Adipose tissue (tissue), 3 donors: Measurements from ENCODE around the gene NEXN. TPM values are rescaled to one million over a fixed set of nuclear protein-coding genes. Genes with fewer than 3 reads are reported as not detected.
A peak's percentile ranks its signal among the peaks of the same experiment; 100 is the strongest.
"Not testable (repeated sequence)": the region's sequence is repeated elsewhere in the genome, so short reads cannot be mapped to it uniquely, and the experiment has no call there.

ENCODE experiments used
- H3K27ac ChIP-seq: one replicate; pipeline ENCODE4 v1.5.1; 2013; ENCODE audit warnings: low read depth, low read length
- WGBS, 3 donors: extraction: QIAGEN DNeasy Blood & Tissue Kit; methylation state at CpG; one replicate each; pipeline ENCODE4 v1.1.7; 2013; 5-methylcytosine and 5-hydroxymethylcytosine counted together
- polyA plus RNA-seq, 3 donors: library from polyadenylated mRNA; stranded (reverse); fragments of 200-250 nt; gene quantifications; one replicate each; pipeline ENCODE4 v1.2.3, GENCODE V29; 2013
- donor health status: healthy with polysubstance abuse.
- donor health status: Bipolar disorder and iron deficiency.
- donor health status: healthy.

NEXN gene
- polyA plus RNA-seq, 3 donors, result 2.6 to 44.6 (median 11.3) TPM

DNA sequence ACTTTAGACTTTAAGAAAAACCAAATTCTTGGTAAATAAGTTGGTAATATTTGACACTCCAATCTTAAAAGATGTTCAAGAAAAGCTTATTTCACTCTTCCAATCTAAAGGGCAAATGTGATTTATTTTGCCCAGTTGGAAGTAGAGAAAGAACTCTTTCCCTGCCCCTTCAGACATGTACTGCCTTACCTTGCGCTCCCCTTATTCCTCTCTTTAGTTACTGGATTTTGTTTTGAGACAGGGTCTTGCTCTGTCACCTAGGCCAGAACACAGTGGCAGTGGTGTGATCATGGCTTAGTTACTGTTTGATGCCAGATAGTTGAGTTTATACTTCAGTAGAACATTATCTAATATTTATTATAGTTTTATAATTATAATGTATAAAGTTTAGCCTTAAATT is 62.9 kb downstream of the NEXN start:
- no peak overlapping the region for H3K27ac ChIP-seq
- WGBS, 3 donors, result 96 to 97% (median 96%) methylated on average over 1 of the region's 1 CpG

- no peak overlapping the region for H3K27ac ChIP-seq
- 96 to 97% (median 96%) methylated on average over 3 of the region's 3 CpGs for WGBS, 3 donors
Observed at GRCh38 chr1:77953907-77954306, 65.5 kb downstream of the NEXN start.

DNA sequence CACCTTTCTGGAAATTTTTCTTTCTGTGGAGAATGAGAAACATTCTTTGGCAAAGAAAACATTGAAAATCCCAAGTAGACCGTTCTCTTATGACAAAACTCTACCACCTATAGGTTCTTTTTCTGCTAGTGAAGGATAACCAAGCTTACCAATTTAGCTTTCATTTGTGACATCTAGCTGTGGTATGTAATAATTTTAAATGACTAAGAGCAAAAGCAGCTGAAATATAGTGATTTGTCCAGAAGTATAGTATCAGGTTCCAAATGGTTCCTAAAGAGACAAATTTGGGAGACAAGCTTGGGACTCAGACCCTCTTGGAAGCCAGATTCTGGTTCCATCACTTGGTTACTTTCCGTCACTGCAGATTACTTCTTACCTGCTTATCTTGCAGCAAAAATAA is 66.1 kb downstream of the NEXN start:
- WGBS, 3 donors, result 93 to 97% (median 96%) methylated on average over 2 of the region's 2 CpGs
- no peak overlapping the region for H3K27ac ChIP-seq

DNA sequence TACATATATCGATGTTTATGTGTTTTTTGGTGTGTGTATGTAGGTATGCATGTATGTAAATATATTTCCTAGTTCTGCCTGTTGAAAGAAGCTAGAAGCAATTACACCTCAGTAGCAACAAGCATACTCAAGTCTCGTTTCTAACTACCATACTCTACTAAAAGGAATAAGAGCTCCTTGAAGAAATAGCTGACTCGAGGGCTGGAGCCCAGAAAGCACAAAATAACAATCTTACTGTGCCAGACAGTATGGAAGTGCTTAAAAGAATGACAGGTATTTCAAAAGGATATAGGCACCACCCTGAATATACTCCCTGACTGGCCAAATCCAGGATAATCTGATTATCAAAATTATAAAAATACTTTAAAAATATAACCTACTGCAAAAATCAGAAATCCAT is 67.3 kb downstream of the NEXN start:
- no peak overlapping the region for H3K27ac ChIP-seq
- 88 to 92% (median 91%) methylated on average over 3 of the region's 3 CpGs for WGBS, 3 donors

DNA sequence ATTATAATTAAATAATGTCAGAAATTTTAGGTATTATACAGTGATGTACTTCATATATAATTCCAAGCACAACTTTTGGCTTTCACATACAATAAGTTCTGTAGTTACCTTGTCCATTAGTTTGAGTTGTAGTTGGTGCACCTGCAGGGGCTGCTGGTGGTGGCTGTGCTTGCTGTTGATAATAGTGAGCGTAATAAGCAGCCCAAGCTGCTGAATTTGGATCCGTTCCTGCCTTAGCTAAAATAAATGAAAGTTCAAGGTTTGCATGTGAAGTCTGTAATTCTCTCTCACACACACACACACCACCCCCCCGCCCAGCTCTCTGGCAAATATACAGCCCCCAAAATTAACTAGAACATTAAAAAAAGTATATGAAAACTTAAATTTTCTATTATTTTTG is 68.0 kb downstream of the NEXN start:
- WGBS, 3 donors, result 43 to 95% (median 93%) methylated on average over 3 of the region's 3 CpGs
- no peak overlapping the region for H3K27ac ChIP-seq

- no peak overlapping the region for H3K27ac ChIP-seq
Observed at GRCh38 chr1:77958391-77958790, 70.0 kb downstream of the NEXN start.

DNA sequence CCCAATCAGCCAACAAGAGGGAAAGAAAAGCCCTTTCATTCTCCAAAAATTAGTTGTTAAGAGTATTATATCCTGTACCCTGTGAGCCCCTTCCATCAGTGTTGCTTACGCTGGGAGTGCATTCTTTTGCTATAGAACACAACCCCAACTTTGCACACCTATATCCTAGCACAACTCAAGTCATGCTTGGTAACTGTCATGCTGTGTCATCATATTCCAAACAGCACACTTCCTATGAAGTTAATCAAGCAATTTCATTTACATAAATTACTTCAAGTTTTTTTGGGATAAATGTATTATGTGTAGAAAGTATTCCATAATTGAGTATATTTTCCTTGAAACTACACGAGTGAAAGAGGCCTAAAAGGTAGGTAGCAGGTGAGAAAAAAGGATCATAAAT is 70.4 kb downstream of the NEXN start:
- WGBS, 3 donors, result 89 to 97% (median 92%) methylated on average over 2 of the region's 2 CpGs
- H3K27ac ChIP-seq, result no peak overlapping the region

- 50 to 91% (median 84%) methylated on average over 2 of the region's 2 CpGs for WGBS, 3 donors
- H3K27ac ChIP-seq, result no peak overlapping the region
Observed at GRCh38 chr1:77961392-77961791, 73.0 kb downstream of the NEXN start.

GRCh38 chr1:77966291-77966690 is 77.9 kb downstream of the NEXN start:
- WGBS, 3 donors, result 77 to 95% (median 88%) methylated on average over 3 of the region's 3 CpGs
- no peak overlapping the region for H3K27ac ChIP-seq

- no peak overlapping the region for H3K27ac ChIP-seq
- 49 to 75% (median 73%) methylated on average over 1 of the region's 1 CpG for WGBS, 3 donors
Observed at GRCh38 chr1:77970192-77970591, 81.8 kb downstream of the NEXN start.

DNA sequence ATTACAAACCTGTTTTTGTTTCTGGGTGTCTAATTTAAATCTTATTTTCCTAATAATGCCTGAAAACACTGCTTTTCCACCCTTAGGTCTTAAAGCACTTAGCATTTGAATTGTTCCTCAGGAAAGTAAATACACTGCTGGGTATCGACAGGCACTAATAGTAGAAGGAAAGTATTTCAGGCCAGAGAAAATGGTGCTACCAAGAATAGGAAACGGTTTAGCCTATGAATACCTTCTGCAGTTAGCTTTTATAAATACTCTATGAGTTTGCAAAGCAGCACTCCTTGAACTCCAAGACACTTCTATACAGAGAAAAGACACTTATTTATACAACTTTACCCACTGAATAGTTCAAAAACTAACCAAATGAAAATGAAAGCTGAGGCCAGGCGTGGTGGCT is 83.7 kb downstream of the NEXN start:
- 66 to 94% (median 84%) methylated on average over 3 of the region's 3 CpGs for WGBS, 3 donors
- H3K27ac ChIP-seq, result no peak overlapping the region

DNA sequence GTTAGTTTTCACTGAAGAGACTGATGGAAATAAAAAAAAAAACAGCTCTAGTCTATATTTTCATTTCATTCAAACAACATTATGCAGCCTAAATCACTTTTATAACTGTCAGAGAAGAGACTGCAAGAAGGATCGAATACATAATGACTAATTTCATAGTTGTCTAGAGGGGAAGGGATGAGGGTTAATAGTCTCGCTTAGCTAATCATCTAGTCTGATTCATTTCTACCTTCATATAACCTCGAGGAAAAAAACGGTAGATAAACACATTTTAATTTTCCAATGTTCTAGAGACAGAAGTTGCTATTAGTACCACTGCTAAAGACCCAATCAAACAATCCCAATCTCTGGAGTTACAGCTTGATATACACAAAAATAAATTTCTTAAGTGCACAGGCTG is 87.0 kb downstream of the NEXN start:
- H3K27ac ChIP-seq, result no peak overlapping the region
- 10 to 36% (median 35%) methylated on average over 4 of the region's 4 CpGs for WGBS, 3 donors

DNA sequence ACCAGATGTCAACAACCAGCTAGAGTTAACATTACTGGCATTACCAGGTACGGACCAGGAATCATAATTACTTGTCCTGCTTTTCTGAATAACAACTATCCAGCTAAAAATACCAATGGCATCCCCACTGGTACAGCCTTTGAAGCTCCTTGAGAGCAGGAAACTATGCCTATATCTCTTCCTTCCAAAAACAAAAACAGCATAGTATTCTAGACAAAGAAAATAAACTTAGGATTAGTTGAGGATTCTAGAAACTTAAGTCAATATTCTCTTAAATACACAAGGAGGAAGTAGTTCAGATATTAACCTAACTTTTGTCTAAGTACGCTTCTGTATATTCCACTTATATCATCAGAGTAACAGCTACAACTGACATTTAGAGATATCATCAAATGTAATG is 87.5 kb downstream of the NEXN start:
- no peak overlapping the region for H3K27ac ChIP-seq
- WGBS, 3 donors, result 11 to 46% (median 28%) methylated on average over 2 of the region's 2 CpGs

- 29 to 76% (median 71%) methylated on average over 13 of the region's 13 CpGs for WGBS, 3 donors
Observed at GRCh38 chr1:77976433-77977076, 88.1 kb downstream of the NEXN start.

DNA sequence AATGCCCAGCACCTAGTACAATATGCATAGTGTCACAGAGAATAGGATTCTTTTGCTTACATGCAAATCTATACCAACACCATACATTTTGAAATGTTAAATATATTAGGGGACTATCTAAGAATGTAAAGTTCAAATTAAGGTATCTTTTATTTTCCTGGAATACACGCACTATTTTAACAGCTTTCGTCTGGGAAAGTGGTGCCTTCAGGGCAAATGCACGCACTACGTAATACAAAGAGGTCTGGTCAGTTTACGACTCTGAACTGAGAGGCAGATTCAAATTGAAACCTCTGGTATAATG is 89.5 kb downstream of the NEXN start:
- no peak overlapping the region for H3K27ac ChIP-seq
- 0 to 1% (median 0%) methylated on average over 5 of the region's 5 CpGs for WGBS, 3 donors

More at GRCh38 chr1:77976433-77977076, 88.1 kb downstream of the NEXN start:
- H3K27ac ChIP-seq, result no peak overlapping the region

DNA sequence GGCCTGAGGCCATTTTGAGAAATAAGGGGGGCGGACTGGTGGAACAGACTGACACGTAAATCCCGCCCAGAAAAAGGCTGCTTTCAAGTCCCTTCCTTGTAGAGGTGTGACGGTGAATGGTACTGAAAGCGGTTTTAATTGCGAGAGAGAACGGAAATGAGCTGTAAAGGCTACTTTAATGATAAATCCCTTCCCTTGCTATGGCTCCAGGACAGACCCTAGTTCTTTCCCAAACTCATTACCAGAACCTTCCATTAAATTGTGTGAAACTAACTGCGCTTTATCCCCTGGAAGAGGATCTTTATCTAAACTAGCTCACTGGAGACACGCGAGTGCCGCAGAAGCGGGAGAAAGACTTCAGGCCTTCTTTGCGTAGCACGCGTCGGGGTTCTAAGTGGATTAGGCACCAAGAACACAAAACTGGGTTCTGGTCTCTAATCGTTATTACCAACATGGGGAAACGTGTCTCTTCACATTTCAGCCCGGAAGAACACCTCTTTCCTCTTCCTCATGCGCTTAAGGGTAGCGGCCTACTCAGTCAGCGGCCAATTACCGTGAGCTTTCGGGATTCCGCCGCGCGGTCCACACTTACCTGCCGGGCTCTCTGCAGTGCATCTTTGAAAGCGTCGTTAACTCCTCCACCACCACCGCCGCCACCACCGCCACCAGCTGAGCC is 90.0 kb downstream of the NEXN start:
- H3K27ac ChIP-seq, result peak overlapping the region; percentile 96
- 0% methylated on average over 34 of the region's 34 CpGs for WGBS, 3 donors

DNA sequence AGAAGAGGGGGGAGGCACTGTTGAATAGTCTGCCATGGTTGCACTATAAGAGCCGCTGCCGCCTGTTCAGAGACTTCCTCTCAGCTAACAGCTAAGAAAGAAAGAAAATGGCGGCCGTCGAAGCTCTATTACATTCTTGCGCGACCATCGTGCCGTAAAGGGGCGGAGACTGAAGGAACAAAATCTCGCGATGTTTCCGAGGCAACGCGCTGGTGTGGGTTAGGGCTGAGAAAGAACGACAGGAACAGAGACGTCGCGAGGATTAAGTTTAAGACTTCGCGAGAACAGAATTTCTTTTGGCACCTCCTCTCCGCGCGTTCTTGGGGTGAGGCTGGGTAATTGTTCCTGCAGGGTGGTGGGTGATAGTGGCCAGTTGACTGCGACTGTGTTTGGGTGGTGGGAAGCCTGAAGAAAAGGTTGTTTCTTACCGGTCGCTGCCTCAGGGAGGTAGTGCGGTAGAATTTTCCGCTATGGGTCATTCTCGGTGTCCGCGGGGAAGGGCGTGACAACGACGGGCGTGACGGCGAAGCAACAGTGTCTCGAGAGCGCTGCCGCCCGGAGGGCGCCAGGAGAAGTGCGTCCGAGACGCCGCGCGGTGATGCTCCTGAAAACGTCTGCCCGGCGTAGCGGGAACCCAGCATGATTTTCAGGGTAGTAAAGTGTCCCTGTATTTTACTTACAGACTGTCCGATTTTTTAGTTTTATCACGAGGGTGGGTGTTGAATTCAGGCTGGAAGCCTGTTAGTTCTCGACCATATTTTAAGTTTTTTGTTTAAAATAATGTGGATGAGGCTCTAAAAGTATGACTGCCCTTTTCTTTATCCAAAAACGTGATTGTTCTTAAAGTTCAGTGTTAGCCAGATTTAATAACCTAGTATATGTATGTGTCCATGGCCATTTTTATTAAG is 90.8 kb downstream of the NEXN start, which contains the start of gene FUBP1:
Gene FUBP1 (minus strand): TSS at position 104 of the 908 bp plus-strand sequence. CDS start 68 bp downstream, at position 36.
- H3K27ac ChIP-seq, result peak within 1 kb of the TSS; percentile 96
- WGBS, 3 donors, result 0% methylated on average over 57 of the region's 57 CpGs

DNA sequence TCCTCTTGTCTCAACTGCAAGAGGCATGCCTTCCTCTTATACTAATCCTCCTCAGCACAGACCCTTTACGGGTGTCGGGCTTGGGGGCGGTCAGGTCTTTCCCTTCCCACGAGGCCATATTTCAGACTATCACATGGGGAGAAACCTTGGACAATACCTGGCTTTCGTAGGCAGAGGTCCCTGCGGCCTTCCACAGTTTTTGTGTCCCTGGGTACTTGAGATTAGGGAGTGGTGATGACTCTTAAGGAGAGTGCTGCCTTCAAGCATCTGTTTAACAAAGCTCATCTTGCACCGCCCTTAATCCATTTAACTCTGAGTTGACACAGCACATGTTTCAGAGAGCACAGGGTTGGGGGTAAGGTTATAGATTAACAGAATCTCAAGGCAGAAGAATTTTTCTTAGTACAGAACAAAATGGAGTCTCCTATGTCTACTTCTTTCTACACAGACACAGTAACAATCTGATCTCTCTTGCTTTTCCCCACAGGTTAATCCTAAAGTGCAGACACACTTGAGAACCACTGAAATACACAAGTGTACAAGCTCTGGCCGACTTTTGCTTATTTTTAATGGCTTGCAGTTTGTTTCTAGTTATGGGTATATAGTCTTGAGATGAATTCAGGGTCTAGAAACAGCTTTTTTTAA is 95.0 kb downstream of the NEXN start:
- 47 to 93% (median 89%) methylated on average over 8 of the region's 8 CpGs for WGBS, 3 donors

DNA sequence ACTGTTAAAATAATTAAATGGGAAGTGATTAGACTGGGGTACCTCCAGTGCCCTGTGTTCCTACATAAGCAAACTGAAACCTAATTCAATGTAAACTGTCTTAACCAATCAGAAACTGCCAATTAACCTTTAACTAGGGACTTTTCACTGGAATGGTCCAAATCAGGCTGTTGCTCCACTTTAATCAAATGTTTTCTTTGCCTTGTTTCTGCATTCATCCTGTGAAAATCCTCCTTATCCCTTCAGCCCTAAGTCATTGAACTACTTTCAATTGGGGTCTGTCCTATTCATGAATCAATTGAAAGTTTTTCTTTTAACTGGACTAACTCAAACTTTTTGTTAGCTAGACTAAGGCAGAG is 95.6 kb downstream of the NEXN start:
- no peak overlapping the region for H3K27ac ChIP-seq

More for the DNA sequence above, 95.0 kb downstream of the NEXN start:
- H3K27ac ChIP-seq, result not testable (repeated sequence)
